GM18507 (cell line): ENCODE measurements around the gene NOLC1.

Experiments used
- DNase-seq: peaks from one replicate; pipeline ENCODE4 v3.0.0; 2011; ENCODE audit warnings: low read depth; ENCODE audit not compliant: insufficient read length; ENCODE audit errors: extremely low spot score
- FAIRE-seq: peaks from 2 replicates; lab custom pipeline; 2011; peaks lifted over from hg19 to GRCh38; lab: Jason Lieb, UNC

The NOLC1 gene

DNA sequence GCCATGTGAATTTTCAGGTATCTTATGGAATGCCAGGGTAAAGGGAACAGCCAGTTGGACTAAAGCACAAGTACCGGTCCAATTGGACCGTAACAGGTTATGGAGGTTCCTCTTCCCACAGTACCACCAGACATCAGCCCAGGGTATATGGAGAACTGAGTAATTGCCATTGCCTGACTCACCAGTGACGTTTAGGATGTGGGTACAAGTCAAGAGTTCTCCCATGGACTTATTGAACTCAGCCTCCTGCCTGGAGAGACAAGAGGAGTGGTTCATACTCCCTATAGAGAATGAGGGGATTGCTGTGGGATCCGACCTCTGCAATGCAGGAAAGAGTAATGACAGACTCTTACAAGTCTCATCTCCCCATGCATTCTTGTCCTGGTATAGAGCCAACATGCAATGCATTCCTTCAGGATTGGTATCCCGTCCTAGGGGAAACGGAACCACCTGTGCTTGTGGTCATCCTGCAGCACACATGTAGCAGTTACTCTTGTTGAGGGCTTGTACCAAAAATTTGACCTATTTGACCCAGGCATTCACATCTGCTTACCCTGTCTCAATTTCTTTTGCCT, 43.2 kb downstream of the NOLC1 start:
- FAIRE-seq (no peak), DNase-seq (no peak)

DNA sequence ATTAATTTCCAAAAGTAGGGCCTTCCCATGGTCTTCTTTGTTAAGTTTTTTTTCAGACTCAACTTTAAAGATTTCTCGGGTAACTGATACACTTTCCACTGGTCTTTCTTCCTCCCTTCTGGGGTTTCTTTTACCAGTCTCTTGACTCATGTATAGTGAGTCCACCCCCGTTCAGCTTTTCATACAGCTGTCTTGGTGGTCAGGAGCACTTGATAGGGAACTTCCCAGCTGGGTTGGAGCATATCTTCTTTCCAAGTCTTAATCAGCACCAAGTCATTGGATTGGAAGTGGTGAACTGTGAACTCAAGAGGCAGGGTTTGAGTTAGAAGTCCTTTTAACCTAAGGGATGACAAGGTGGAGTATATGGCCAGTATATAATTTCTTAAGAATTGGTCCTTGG, 44.7 kb downstream of the NOLC1 start:
- no peak for DNase-seq
- FAIRE-seq = no peak

DNA sequence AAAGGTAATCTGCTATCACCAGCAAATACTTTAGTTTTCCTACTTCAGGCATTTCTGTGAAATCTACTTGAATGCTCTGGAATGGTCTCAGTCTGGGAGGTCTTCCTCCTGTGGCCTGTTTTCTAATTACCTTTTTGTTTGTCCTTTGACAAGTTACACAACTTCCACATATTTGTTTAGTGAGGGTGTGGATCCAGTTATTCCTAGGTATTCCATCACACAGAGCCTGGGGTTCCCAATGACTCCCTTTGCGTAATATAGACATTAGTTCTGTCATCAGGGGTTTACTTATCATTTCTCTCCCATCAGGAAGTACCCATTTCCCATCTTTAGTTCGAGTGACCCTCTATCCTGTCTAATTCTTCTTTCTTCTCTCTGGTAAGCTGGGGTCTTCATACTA, 45.8 kb downstream of the NOLC1 start:
- FAIRE-seq (no peak), DNase-seq (no peak)

DNA sequence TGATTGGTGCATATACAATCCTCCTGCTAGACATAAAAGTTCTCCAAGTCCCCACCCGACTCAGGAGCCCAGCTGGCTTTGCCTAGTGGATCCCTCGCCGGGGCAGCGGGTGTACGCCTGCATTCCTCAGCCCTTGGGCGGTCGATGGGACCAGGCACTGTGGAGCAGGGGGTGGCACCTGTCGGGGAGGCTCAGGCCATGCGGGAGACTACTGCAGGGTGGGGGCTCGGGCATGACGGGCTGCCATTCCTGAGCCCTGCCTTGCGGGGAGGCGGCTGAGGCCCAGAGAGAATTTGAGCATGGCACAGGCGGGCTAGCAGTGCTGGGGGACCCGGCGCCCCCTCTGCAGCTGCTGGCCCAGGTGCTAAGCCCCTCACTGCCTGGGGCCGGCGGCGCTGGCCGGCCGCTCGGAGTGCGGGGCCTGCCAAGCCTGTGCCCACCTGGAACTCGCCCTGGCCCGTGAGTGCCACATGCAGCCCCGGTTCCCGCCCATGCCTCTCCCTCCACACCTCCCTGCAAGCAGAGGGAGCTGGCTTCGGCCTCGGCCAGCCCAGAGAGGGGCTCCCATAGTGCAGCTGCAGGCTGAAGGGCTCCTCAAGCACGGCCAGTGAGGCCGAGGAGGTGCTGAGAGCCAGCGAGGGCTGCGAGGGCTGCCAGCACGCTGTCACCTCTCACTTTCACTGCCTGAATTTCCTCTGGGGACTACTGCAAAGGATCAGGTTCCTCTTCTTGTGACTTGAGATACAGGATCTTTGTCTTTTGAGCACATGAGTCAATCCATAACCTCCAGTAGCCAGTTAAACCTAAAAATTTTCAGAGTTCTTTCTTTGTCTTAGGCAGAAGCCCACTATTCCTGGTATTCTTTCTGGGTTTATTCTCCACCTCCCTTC, 48.8 kb downstream of the NOLC1 start:
- DNase-seq (no peak), FAIRE-seq (peak; percentile 54)

DNA sequence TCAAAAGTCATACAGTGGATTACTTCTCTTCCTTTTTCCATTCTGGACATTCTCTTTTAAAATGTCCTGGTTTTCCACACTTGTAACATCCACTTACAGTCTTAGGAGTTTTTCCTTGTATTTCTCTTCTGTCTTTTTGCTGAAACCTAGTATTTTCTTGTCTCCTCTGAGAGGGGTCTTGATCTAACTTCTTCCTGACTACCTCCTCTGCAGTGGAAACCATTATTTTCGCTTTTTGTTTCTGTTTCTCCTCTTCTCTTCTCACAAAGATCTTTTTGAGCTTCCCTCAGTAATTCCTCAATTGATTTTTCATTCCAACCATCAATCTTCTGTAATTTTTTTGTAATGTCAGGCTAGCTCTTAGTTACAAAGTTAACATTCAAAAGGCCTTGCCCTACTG, 50.2 kb downstream of the NOLC1 start:
- no peak for FAIRE-seq
- DNase-seq = no peak

DNA sequence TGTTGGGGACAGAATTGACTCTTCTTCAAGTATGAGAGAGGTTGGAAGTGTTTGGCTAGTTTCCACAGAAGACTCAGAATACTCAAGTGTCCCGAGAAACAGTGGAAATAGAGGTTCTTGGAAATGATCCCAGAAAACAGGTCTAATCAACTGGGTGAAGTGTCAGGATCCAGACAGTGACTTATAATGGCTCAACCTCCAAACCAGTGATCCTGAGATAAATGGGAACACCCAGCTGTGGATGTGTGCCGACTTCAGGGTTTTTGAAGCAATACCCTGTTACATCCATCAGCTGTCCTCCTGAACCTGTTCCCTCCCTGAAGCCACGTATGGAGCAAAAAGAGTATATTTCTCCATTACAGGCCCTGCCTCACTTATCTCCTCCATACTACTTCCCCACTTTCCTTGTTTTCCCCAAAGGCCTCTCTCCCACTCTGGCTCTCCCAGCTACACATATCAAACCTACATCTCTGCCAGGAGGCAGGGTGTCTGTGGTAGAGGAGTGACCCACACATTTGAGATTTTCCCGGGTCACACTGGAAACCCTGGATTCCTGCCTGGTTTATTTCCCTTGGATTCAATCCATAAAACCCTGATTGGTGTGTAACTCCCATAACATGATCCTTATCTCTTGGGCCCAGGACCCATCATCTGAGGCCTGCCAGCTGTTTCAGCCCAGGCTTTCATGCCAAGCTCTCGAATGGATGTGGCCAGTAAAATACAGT, 56.3 kb downstream of the NOLC1 start:
- FAIRE-seq (no peak), DNase-seq (no peak)

DNA sequence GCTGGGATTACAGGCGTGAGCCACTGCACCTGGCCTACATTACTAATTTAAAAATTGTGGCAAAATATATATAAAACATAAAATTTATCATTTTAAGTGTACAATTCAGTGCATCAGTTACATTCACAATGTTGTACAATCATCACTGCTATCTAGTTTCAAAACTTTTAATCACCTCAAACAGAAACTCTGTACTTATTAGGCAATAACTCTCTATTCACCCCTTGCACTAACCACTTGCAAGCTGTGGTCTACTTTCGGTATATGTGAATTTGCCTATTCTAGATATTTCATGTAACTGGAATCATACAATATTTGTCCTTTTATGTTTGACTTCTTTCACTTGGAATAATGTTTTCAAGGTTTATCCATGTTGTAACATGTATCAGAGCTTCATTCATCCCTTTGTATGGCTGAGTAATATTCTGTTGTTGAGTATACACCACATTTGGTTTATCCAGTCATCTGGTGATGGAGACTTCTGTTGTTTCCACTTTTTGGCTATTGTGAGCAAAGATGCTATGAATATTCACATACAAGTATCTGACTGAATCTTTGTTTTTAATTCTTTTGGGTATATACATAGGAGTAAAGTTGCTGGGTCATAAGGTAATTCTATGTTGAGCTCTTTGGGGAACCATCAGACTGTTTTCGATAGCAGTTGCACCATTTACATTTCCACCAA, 59.6 kb downstream of the NOLC1 start:
- FAIRE-seq = no peak
- no peak for DNase-seq
